Keratinocyte (primary cell): ENCODE results near the gene CPSF7.

ENCODE experiments used
- CTCF ChIP-seq, 3 experiments: IDR thresholded peaks in 1 of 3; conservative IDR thresholded peaks in 1 of 3; optimal IDR thresholded peaks in 1 of 3; 2 replicates in 2 of 3; 3 replicates in 1 of 3; pipeline versions ENCODE3 to v1.5.1; 2011; ENCODE audit warnings: low read length in 3 of 3, mild to moderate bottlenecking in 3 of 3, moderate library complexity in 2 of 3, control low read depth in 1 of 3, inconsistent platforms in 1 of 3; ENCODE audit not compliant: insufficient read depth in 2 of 3; ENCODE audit errors: extremely low read depth in 1 of 3
- EZH2 ChIP-seq: IDR thresholded peaks from one replicate; pipeline ENCODE4 v1.6.1; 2012; ENCODE audit warnings: inconsistent platforms, mild to moderate bottlenecking, low read length, moderate library complexity

- TF ChIP-seq EZH2 (no peak), CTCF (optimal IDR thresholded peaks at IDR 0.05 in 1 of 3, IDR thresholded peaks at IDR 0.05 in 1 of 3, conservative IDR thresholded peaks at IDR 0.05 in 1 of 3; ENCODE audit: extremely low read depth in 1 of 3, insufficient read depth in 2 of 3, low read length in 3 of 3) (no peak)
Measured at GRCh38 chr11:61411589-61411988, 18.2 kb downstream of the CPSF7 start.
